GM12892 (cell line): ENCODE measurements around the gene RSPH4A.

ENCODE experiments used
- POLR2A ChIP-seq: IDR thresholded peaks from 2 replicates; pipeline ENCODE4 v1.6.1; 2011; ENCODE audit warnings: low read depth, low read length, control low read depth
- POLR2AphosphoS5 ChIP-seq: IDR thresholded peaks from 2 replicates; pipeline ENCODE4 v1.6.1; 2011; ENCODE audit warnings: low read depth, low read length, control low read depth
- TAF1 ChIP-seq: IDR thresholded peaks from 2 replicates; pipeline ENCODE4 v1.6.1; 2011; ENCODE audit warnings: low read depth, mild to moderate bottlenecking, control low read depth, low read length, borderline replicate concordance

DNA sequence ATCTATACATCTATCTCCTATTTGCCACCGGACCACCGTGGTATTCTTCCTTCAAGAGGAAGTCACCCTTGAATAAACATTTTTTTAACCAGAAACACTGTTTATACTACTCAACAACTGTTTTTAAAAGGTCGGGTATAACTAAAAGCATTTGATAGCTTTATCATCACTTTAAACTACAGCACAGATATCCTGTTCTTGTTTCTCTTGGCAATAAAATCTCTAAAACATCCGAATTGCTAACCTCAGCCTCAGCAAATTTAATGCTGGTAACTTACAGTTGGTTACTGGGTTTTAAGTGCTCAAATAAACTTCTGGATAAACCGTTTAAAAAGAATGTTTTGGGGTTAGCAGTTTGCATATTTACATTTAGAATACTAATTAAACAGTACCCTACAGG is 31.9 kb downstream of the RSPH4A start:
- TF ChIP-seq POLR2AphosphoS5 = no peak
- TF ChIP-seq POLR2A = no peak
- TF ChIP-seq TAF1 = no peak
